IMR-90 (cell line): ENCODE results near the gene CACNB2. TPM values are rescaled to one million over a fixed set of nuclear protein-coding genes. Genes with fewer than 3 reads are reported as not detected.

ENCODE experiments used
- ATAC-seq: fragments of 200-7000 bp; cut with Tn5 transposase; 2 replicates; pipeline ENCODE4 v1.9.1; 2020; ENCODE audit warnings: low read depth, mild to moderate bottlenecking, moderate library complexity
- BruUV-seq: library from RNA; stranded (reverse); fragments of 400-500 nt; replicated peaks from 2 replicates; lab custom pipeline; 2021; lab: Mats Ljungman, UMichigan
- CTCF ChIA-PET: fragments of 300-600 bp; formaldehyde crosslinking; extraction: SDS; loops from one replicate; lab custom pipeline; 2021; ENCODE audit warnings: antibody characterized with exemption; lab: Yijun Ruan, JAX
- POLR2A ChIA-PET: fragments of 300-600 bp; sonication (Branson Sonifier 250); formaldehyde crosslinking; loops from one replicate; lab custom pipeline; 2022; ENCODE audit warnings: antibody characterized with exemption; ENCODE audit not compliant: unreplicated experiment; lab: Charles Lee
- DNase-seq: peaks from one replicate; pipeline ENCODE4 v3.0.0; 2013
- H2AFZ ChIP-seq: replicated peaks from 2 replicates; pipeline ENCODE3; 2013; ENCODE audit warnings: low read length, mild to moderate bottlenecking; ENCODE audit not compliant: poor library complexity
- H2AK5ac ChIP-seq: 2 replicates; pipeline ENCODE4 v1.6.1; 2013; ENCODE audit warnings: low read depth, low read length, inconsistent platforms
- H2AK9ac ChIP-seq: replicated peaks from 2 replicates; pipeline ENCODE3; 2013; ENCODE audit warnings: mild to moderate bottlenecking, low read depth, low read length, moderate library complexity; ENCODE audit not compliant: poor library complexity
- H2BK120ac ChIP-seq: 2 replicates; pipeline ENCODE4 v1.6.1; 2013; ENCODE audit warnings: low read depth, low read length, inconsistent platforms
- H2BK15ac ChIP-seq: 3 replicates; pipeline ENCODE4 v1.6.1; 2013; ENCODE audit warnings: low read depth, low read length, inconsistent platforms
- H2BK20ac ChIP-seq: 2 replicates; pipeline ENCODE4 v1.6.1; 2013; ENCODE audit warnings: low read depth, mild to moderate bottlenecking, inconsistent platforms, low read length, moderate library complexity
- H2BK5ac ChIP-seq: 2 replicates; pipeline ENCODE4 v1.6.1; 2013; ENCODE audit warnings: mild to moderate bottlenecking, low read depth, low read length, inconsistent platforms; ENCODE audit not compliant: poor library complexity, severe bottlenecking
- H3K14ac ChIP-seq: replicated peaks from 2 replicates; pipeline ENCODE4 v1.6.1; 2013; ENCODE audit warnings: low read depth, low read length, inconsistent platforms
- H3K18ac ChIP-seq: 2 replicates; pipeline ENCODE4 v1.6.1; 2013; ENCODE audit warnings: low read depth, low read length, control low read depth
- H3K23ac ChIP-seq: 2 replicates; pipeline ENCODE4 v1.6.1; 2013; ENCODE audit warnings: low read depth, low read length, inconsistent platforms
- H3K27ac ChIP-seq: 2 replicates; pipeline ENCODE4 v1.5.1; 2013; ENCODE audit warnings: mild to moderate bottlenecking, control low read depth, low read length; ENCODE audit not compliant: insufficient read depth
- H3K27me3 ChIP-seq: 2 replicates; pipeline ENCODE4 v1.6.1; 2013; ENCODE audit warnings: low read length; ENCODE audit not compliant: control insufficient read depth, insufficient read depth
- H3K36me3 ChIP-seq: 2 replicates; pipeline ENCODE4 v1.6.1; 2013; ENCODE audit warnings: low read length, mixed read lengths; ENCODE audit not compliant: control insufficient read depth, insufficient read depth
- H3K4ac ChIP-seq: 2 replicates; pipeline ENCODE4 v1.6.1; 2013; ENCODE audit warnings: low read depth, low read length, inconsistent platforms
- H3K4me1 ChIP-seq: 2 replicates; pipeline ENCODE4 v1.6.1; 2013; ENCODE audit warnings: low read length, mixed read lengths; ENCODE audit not compliant: control insufficient read depth, insufficient read depth
- H3K4me2 ChIP-seq: 2 replicates; pipeline ENCODE4 v1.6.1; 2013; ENCODE audit warnings: low read depth, mild to moderate bottlenecking, control low read depth, low read length, moderate library complexity
- H3K4me3 ChIP-seq: 2 replicates; pipeline ENCODE4 v1.5.1; 2013; ENCODE audit warnings: low read depth, mild to moderate bottlenecking, control low read depth, low read length, moderate library complexity; ENCODE audit not compliant: insufficient read depth
- H3K56ac ChIP-seq: 2 replicates; pipeline ENCODE4 v1.6.1; 2013; ENCODE audit warnings: low read length, inconsistent platforms; ENCODE audit not compliant: insufficient read depth; ENCODE audit errors: extremely low read depth
- H3K79me1 ChIP-seq, 2 experiments: 2 replicates each; pipeline ENCODE4 v1.6.1; 2013; ENCODE audit warnings: low read length in 2 of 2, inconsistent platforms in 1 of 2, low read depth in 1 of 2
- H3K9ac ChIP-seq: 2 replicates; pipeline ENCODE4 v1.6.1; 2013; ENCODE audit warnings: low read depth, low read length, control low read depth
- H3K9me1 ChIP-seq: 2 replicates; pipeline ENCODE4 v1.6.1; 2013; ENCODE audit warnings: low read length, inconsistent platforms; ENCODE audit not compliant: insufficient read depth
- H3K9me3 ChIP-seq: 2 replicates; pipeline ENCODE4 v1.6.1; 2013; ENCODE audit warnings: low read length; ENCODE audit not compliant: control insufficient read depth, insufficient read depth
- H4K20me1 ChIP-seq: 2 replicates; pipeline ENCODE4 v1.6.1; 2013; ENCODE audit warnings: low read length, inconsistent platforms; ENCODE audit not compliant: insufficient read depth
- H4K5ac ChIP-seq: 2 replicates; pipeline ENCODE4 v1.6.1; 2013; ENCODE audit warnings: mild to moderate bottlenecking, low read depth, low read length, control low read depth
- H4K8ac ChIP-seq, 2 experiments: 2 replicates each; pipeline ENCODE4 v1.6.1; 2013; ENCODE audit warnings: low read depth in 2 of 2, low read length in 2 of 2, control low read depth in 1 of 2, inconsistent platforms in 1 of 2
- H4K91ac ChIP-seq: 2 replicates; pipeline ENCODE4 v1.6.1; 2013; ENCODE audit warnings: low read depth, low read length, inconsistent platforms; ENCODE audit not compliant: insufficient read depth
- BHLHE40 ChIP-seq: fragments of 150-350 bp; IDR thresholded peaks from 2 replicates; pipeline ENCODE4 v1.6.1; 2016; ENCODE audit warnings: mild to moderate bottlenecking, low read depth, low read length
- CEBPB ChIP-seq: IDR thresholded peaks from 2 replicates; pipeline ENCODE4 v1.6.1; 2012; ENCODE audit warnings: low read depth, low read length, improper control_type of control experiment
- CHD1 ChIP-seq: IDR thresholded peaks from 2 replicates; pipeline ENCODE4 v1.6.1; 2012; ENCODE audit warnings: low read depth, low read length, improper control_type of control experiment
- CTCF ChIP-seq: conservative IDR thresholded peaks from 2 replicates; pipeline ENCODE4 v1.5.1; 2012; ENCODE audit warnings: mild to moderate bottlenecking, low read depth, low read length, improper control_type of control experiment
- ELK1 ChIP-seq: fragments of 150-350 bp; IDR thresholded peaks from 2 replicates; pipeline ENCODE4 v1.6.1; 2016; ENCODE audit warnings: low read depth, mild to moderate bottlenecking, low read length, moderate library complexity, borderline replicate concordance
- FOS ChIP-seq: fragments of 150-350 bp; IDR thresholded peaks from 2 replicates; pipeline ENCODE4 v1.6.1; 2016; ENCODE audit warnings: low read depth, low read length
- MAFK ChIP-seq: IDR thresholded peaks from 2 replicates; pipeline ENCODE4 v1.6.1; 2012; ENCODE audit warnings: low read depth, low read length, improper control_type of control experiment
- MAZ ChIP-seq: IDR thresholded peaks from 2 replicates; pipeline ENCODE4 v1.6.1; 2012; ENCODE audit warnings: low read depth, mild to moderate bottlenecking, low read length, improper control_type of control experiment, moderate library complexity, borderline replicate concordance
- MXI1 ChIP-seq: IDR thresholded peaks from 2 replicates; pipeline ENCODE4 v1.6.1; 2012; ENCODE audit warnings: low read depth, mild to moderate bottlenecking, low read length, moderate library complexity, borderline replicate concordance
- NFE2L2 ChIP-seq: fragments of 150-350 bp; IDR thresholded peaks from 2 replicates; pipeline ENCODE4 v1.6.1; 2016; ENCODE audit warnings: low read depth, mild to moderate bottlenecking, low read length
- POLR2A ChIP-seq: IDR thresholded peaks from 2 replicates; pipeline ENCODE4 v1.6.1; 2012; ENCODE audit warnings: mild to moderate bottlenecking, low read depth, low read length
- RAD21 ChIP-seq: IDR thresholded peaks from 2 replicates; pipeline ENCODE4 v1.6.1; 2012; ENCODE audit warnings: low read length, improper control_type of control experiment
- RCOR1 ChIP-seq: IDR thresholded peaks from 2 replicates; pipeline ENCODE4 v1.6.1; 2012; ENCODE audit warnings: mild to moderate bottlenecking, low read length, improper control_type of control experiment; ENCODE audit not compliant: insufficient replicate concordance
- RFX5 ChIP-seq: IDR thresholded peaks from 2 replicates; pipeline ENCODE4 v1.8.0; 2012; ENCODE audit warnings: low read depth, mild to moderate bottlenecking, low read length, moderate library complexity
- SMC3 ChIP-seq: fragments of 150-350 bp; IDR thresholded peaks from 2 replicates; pipeline ENCODE4 v1.6.1; 2016; ENCODE audit warnings: low read depth, mild to moderate bottlenecking, antibody characterized with exemption, low read length, moderate library complexity
- USF2 ChIP-seq: fragments of 150-350 bp; IDR thresholded peaks from 2 replicates; pipeline ENCODE4 v1.6.1; 2017; ENCODE audit warnings: mild to moderate bottlenecking, antibody characterized with exemption, low read length, low read depth
- WGBS, 2 experiments: methylation state at CpG; one replicate each; pipeline versions ENCODE4 v1.1.5 to v1.1.7; 2013; ENCODE audit warnings: missing lambda C conversion rate in 2 of 2; ENCODE audit not compliant: insufficient read length in 1 of 2; ENCODE audit errors: extremely low coverage in 2 of 2; 5-methylcytosine and 5-hydroxymethylcytosine counted together
- dilution Hi-C: fragments of 300-500 bp; cut with HindIII; formaldehyde crosslinking; loops from one replicate; pipeline ENCODE4 v1.14.3; 2018; ENCODE audit warnings: low sequenced_read_pairs; ENCODE audit not compliant: unreplicated experiment
- in situ Hi-C: fragments of 300-500 bp; cut with MboI; formaldehyde crosslinking; loops from 3 replicates; pipeline ENCODE4 v1.14.3; 2019; ENCODE audit warnings: low sequenced_read_pairs, inconsistent platforms, mixed read lengths
- intact Hi-C: fragments of 100-400 bp; cut with micrococcal nuclease; formaldehyde crosslinking; loops from 2 replicates; pipeline ENCODE4 v1.10.0; 2022
- polyA plus RNA-seq, 3 experiments: library from polyadenylated mRNA; depleted of rRNA; stranded (reverse); fragments of >200 nt; gene quantifications; 2 replicates each; pipeline ENCODE4 v1.2.3, GENCODE V29; 2012; ENCODE audit warnings: low replicate concordance in 1 of 3
- total RNA-seq: library from RNA; depleted of rRNA; stranded (reverse); fragments of >200 nt; gene quantifications from 2 replicates; pipeline ENCODE4 v1.2.3, GENCODE V29; 2012

CACNB2 gene
- total and polyA plus RNA-seq, 2 of the 4 experiments (the other 2 are of a cell fraction) = 0.36 TPM

- Histone ChIP-seq H3K18ac (no peak overlapping the region), H3K4me1 (peaks cover 2% of the 10 kb centered on the region; the same call in 1 of the 2 replicates), H2BK120ac (no peak overlapping the region), H3K79me1 (no peaks in the 10 kb centered on the region), H3K27me3 (no peaks in the 10 kb centered on the region), H3K9me1 (no peaks in the 10 kb centered on the region), H3K14ac (no peak overlapping the region), H2AK5ac (no peak overlapping the region), H3K23ac (no peak overlapping the region), H3K4me2 (no peak overlapping the region), H2BK15ac (no peak overlapping the region), H4K8ac (no peak overlapping the region), H3K9ac (no peak overlapping the region), H2BK5ac (no peak overlapping the region), H3K4me3 (no peak overlapping the region), H2AFZ (no peak overlapping the region), H4K20me1 (no peaks in the 10 kb centered on the region), H3K36me3 (no peaks in the 10 kb centered on the region), H4K5ac (no peak overlapping the region), H4K91ac (no peak overlapping the region), H3K4ac (no peak overlapping the region), H2AK9ac (no peak overlapping the region), H3K9me3 (no peaks in the 10 kb centered on the region; the same call in 1 of the 2 replicates), H3K27ac (no peak overlapping the region), H2BK20ac (no peak overlapping the region), H3K56ac (no peak overlapping the region)
- ChIA-PET CTCF (no interaction called here), POLR2A (no interaction called here)
- ATAC-seq (no peak), DNase-seq (no peak)
- intact Hi-C loops (no loop called here), dilution Hi-C loops (no loop called here), in situ Hi-C loops (no loop called here)
- TF ChIP-seq BHLHE40 = no peak
- TF ChIP-seq ELK1 = no peak
- TF ChIP-seq NFE2L2 = no peak
- no peak for TF ChIP-seq RCOR1
- TF ChIP-seq CHD1 = no peak
- no peak for TF ChIP-seq RAD21
- no peak for TF ChIP-seq USF2
- TF ChIP-seq SMC3 = no peak
- no peak for TF ChIP-seq POLR2A
- no peak for TF ChIP-seq RFX5
- no peak for TF ChIP-seq CEBPB
- TF ChIP-seq CTCF = no peak
- no peak for TF ChIP-seq MAFK
- no peak for TF ChIP-seq MAZ
- no peak for TF ChIP-seq FOS
- no peak for TF ChIP-seq MXI1
- WGBS, 2 experiments = no CpG with 5 or more reads among the region's 2 CpGs
- no TSS peak for BruUV-seq
Observed at GRCh38 chr10:18328941-18329340, 188.7 kb downstream of the CACNB2 start.
